ENCODE data around the gene NIPBL.
"Not testable (repeated sequence)": the region's sequence is repeated elsewhere in the genome, so short reads cannot be mapped to it uniquely, and the experiment has no call there.

Gene NIPBL

GRCh38 chr5:37054391-37054790 is 177.8 kb downstream of the NIPBL start:
- Histone ChIP-seq H3K4me3 (ENCODE audit: low read length) (no peak overlapping the region), H3K9ac (ENCODE audit: low read depth, low read length) (no peak overlapping the region), H3K4me1 (ENCODE audit: insufficient read depth, low read length) (no peaks in the 10 kb centered on the region), H3K27me3 (ENCODE audit: insufficient read depth, low read length) (no peaks in the 10 kb centered on the region), H3K36me3 (ENCODE audit: insufficient read depth, low read depth, low read length) (peaks cover 76% of the 10 kb centered on the region), H3K9me3 (ENCODE audit: insufficient read depth, low read depth, low read length) (no peaks in the 10 kb centered on the region), H3K27ac (ENCODE audit: low read length) (no peak overlapping the region)

GRCh38 chr5:37055383-37055990 is 178.9 kb downstream of the NIPBL start:
- no peak overlapping the region for H3K4me3 ChIP-seq (ENCODE audit: low read length)
- H3K27ac ChIP-seq (ENCODE audit: low read length) = no peak overlapping the region
- H3K9ac ChIP-seq (ENCODE audit: low read depth, low read length) = no peak overlapping the region
- no peaks in the 10 kb centered on the region for H3K9me3 ChIP-seq (ENCODE audit: insufficient read depth, low read depth, low read length)
- H3K36me3 ChIP-seq (ENCODE audit: insufficient read depth, low read depth, low read length) = peaks cover 74% of the 10 kb centered on the region
- H3K4me1 ChIP-seq (ENCODE audit: insufficient read depth, low read length) = no peaks in the 10 kb centered on the region
- no peaks in the 10 kb centered on the region for H3K27me3 ChIP-seq (ENCODE audit: insufficient read depth, low read length)

GRCh38 chr5:37056762-37057161 is 180.2 kb downstream of the NIPBL start:
- peaks cover 73% of the 10 kb centered on the region for H3K36me3 ChIP-seq (ENCODE audit: insufficient read depth, low read depth, low read length)
- H3K4me3 ChIP-seq (ENCODE audit: low read length) = no peak overlapping the region
- no peaks in the 10 kb centered on the region for H3K4me1 ChIP-seq (ENCODE audit: insufficient read depth, low read length)
- H3K9ac ChIP-seq (ENCODE audit: low read depth, low read length) = no peak overlapping the region
- H3K27ac ChIP-seq (ENCODE audit: low read length) = no peak overlapping the region
- no peaks in the 10 kb centered on the region for H3K9me3 ChIP-seq (ENCODE audit: insufficient read depth, low read depth, low read length)
- no peaks in the 10 kb centered on the region for H3K27me3 ChIP-seq (ENCODE audit: insufficient read depth, low read length)

GRCh38 chr5:37060030-37060429 is 183.5 kb downstream of the NIPBL start:
- H3K27me3 ChIP-seq (ENCODE audit: insufficient read depth, low read length) = no peaks in the 10 kb centered on the region
- no peaks in the 10 kb centered on the region for H3K9me3 ChIP-seq (ENCODE audit: insufficient read depth, low read depth, low read length)
- no peak overlapping the region for H3K9ac ChIP-seq (ENCODE audit: low read depth, low read length)
- H3K36me3 ChIP-seq (ENCODE audit: insufficient read depth, low read depth, low read length) = peaks cover 72% of the 10 kb centered on the region
- H3K4me3 ChIP-seq (ENCODE audit: low read length) = no peak overlapping the region
- H3K4me1 ChIP-seq (ENCODE audit: insufficient read depth, low read length) = no peaks in the 10 kb centered on the region
- no peak overlapping the region for H3K27ac ChIP-seq (ENCODE audit: low read length)

- H3K4me3 ChIP-seq (ENCODE audit: low read length) = no peak overlapping the region
- H3K9ac ChIP-seq (ENCODE audit: low read depth, low read length) = no peak overlapping the region
- no peak overlapping the region for H3K27ac ChIP-seq (ENCODE audit: low read length)
- H3K9me3 ChIP-seq (ENCODE audit: insufficient read depth, low read depth, low read length) = no peaks in the 10 kb centered on the region
- H3K36me3 ChIP-seq (ENCODE audit: insufficient read depth, low read depth, low read length) = peaks cover 57% of the 10 kb centered on the region
- no peaks in the 10 kb centered on the region for H3K4me1 ChIP-seq (ENCODE audit: insufficient read depth, low read length)
- no peaks in the 10 kb centered on the region for H3K27me3 ChIP-seq (ENCODE audit: insufficient read depth, low read length)
Measured at GRCh38 chr5:37063739-37064138, 187.2 kb downstream of the NIPBL start.

GRCh38 chr5:37064442-37064841 is 187.9 kb downstream of the NIPBL start:
- no peak overlapping the region for H3K9ac ChIP-seq (ENCODE audit: low read depth, low read length)
- no peaks in the 10 kb centered on the region for H3K4me1 ChIP-seq (ENCODE audit: insufficient read depth, low read length)
- no peaks in the 10 kb centered on the region for H3K27me3 ChIP-seq (ENCODE audit: insufficient read depth, low read length)
- H3K27ac ChIP-seq (ENCODE audit: low read length) = no peak overlapping the region
- H3K36me3 ChIP-seq (ENCODE audit: insufficient read depth, low read depth, low read length) = peaks cover 50% of the 10 kb centered on the region
- H3K4me3 ChIP-seq (ENCODE audit: low read length) = no peak overlapping the region
- H3K9me3 ChIP-seq (ENCODE audit: insufficient read depth, low read depth, low read length) = no peaks in the 10 kb centered on the region

GRCh38 chr5:37071487-37071886 is 194.9 kb downstream of the NIPBL start:
- no peaks in the 10 kb centered on the region for H3K4me1 ChIP-seq (ENCODE audit: insufficient read depth, low read length)
- no peaks in the 10 kb centered on the region for H3K36me3 ChIP-seq (ENCODE audit: insufficient read depth, low read depth, low read length)
- H3K9ac ChIP-seq (ENCODE audit: low read depth, low read length) = no peak overlapping the region
- no peak overlapping the region for H3K27ac ChIP-seq (ENCODE audit: low read length)
- H3K27me3 ChIP-seq (ENCODE audit: insufficient read depth, low read length) = no peaks in the 10 kb centered on the region
- no peaks in the 10 kb centered on the region for H3K9me3 ChIP-seq (ENCODE audit: insufficient read depth, low read depth, low read length)
- H3K4me3 ChIP-seq (ENCODE audit: low read length) = no peak overlapping the region

GRCh38 chr5:37071901-37072581 is 195.5 kb downstream of the NIPBL start:
- Histone ChIP-seq H3K27ac (ENCODE audit: low read length) (no peak overlapping the region), H3K9ac (ENCODE audit: low read depth, low read length) (no peak overlapping the region), H3K9me3 (ENCODE audit: insufficient read depth, low read depth, low read length) (no peaks in the 10 kb centered on the region), H3K4me1 (ENCODE audit: insufficient read depth, low read length) (no peaks in the 10 kb centered on the region), H3K4me3 (ENCODE audit: low read length) (no peak overlapping the region), H3K27me3 (ENCODE audit: insufficient read depth, low read length) (no peaks in the 10 kb centered on the region), H3K36me3 (ENCODE audit: insufficient read depth, low read depth, low read length) (no peaks in the 10 kb centered on the region)

- Histone ChIP-seq H3K27me3 (ENCODE audit: insufficient read depth, low read length) (no peaks in the 10 kb centered on the region; the same call in 1 of the 2 replicates), H3K9me3 (ENCODE audit: insufficient read depth, low read depth, low read length) (no peaks in the 10 kb centered on the region), H3K4me1 (ENCODE audit: insufficient read depth, low read length) (no peaks in the 10 kb centered on the region), H3K36me3 (ENCODE audit: insufficient read depth, low read depth, low read length) (no peaks in the 10 kb centered on the region), H3K27ac (ENCODE audit: low read length) (no peak overlapping the region), H3K4me3 (ENCODE audit: low read length) (no peak overlapping the region), H3K9ac (ENCODE audit: low read depth, low read length) (no peak overlapping the region)
Measured at GRCh38 chr5:37075399-37075950, 198.9 kb downstream of the NIPBL start.

- Histone ChIP-seq H3K9ac (ENCODE audit: low read depth, low read length) (no peak overlapping the region), H3K27me3 (ENCODE audit: insufficient read depth, low read length) (peaks cover under 1% of the 10 kb centered on the region), H3K27ac (ENCODE audit: low read length) (no peak overlapping the region), H3K4me1 (ENCODE audit: insufficient read depth, low read length) (no peaks in the 10 kb centered on the region), H3K9me3 (ENCODE audit: insufficient read depth, low read depth, low read length) (no peaks in the 10 kb centered on the region), H3K36me3 (ENCODE audit: insufficient read depth, low read depth, low read length) (no peaks in the 10 kb centered on the region), H3K4me3 (ENCODE audit: low read length) (no peak overlapping the region)
Measured at GRCh38 chr5:37077146-37077545, 200.6 kb downstream of the NIPBL start.

GRCh38 chr5:37080697-37081096 is 204.1 kb downstream of the NIPBL start:
- no peak overlapping the region for H3K9ac ChIP-seq (ENCODE audit: low read depth, low read length)
- peaks cover 36% of the 10 kb centered on the region for H3K27me3 ChIP-seq (ENCODE audit: insufficient read depth, low read length)
- no peak overlapping the region for H3K27ac ChIP-seq (ENCODE audit: low read length)

GRCh38 chr5:37082977-37083376 is 206.4 kb downstream of the NIPBL start:
- H3K36me3 ChIP-seq (ENCODE audit: insufficient read depth, low read depth, low read length); H3K27ac ChIP-seq (ENCODE audit: low read length): not testable (repeated sequence)
- H3K27me3 ChIP-seq (ENCODE audit: insufficient read depth, low read length) = peaks cover 59% of the 10 kb centered on the region

More at GRCh38 chr5:37080697-37081096, 204.1 kb downstream of the NIPBL start:
- Histone ChIP-seq H3K36me3 (ENCODE audit: insufficient read depth, low read depth, low read length) (no peaks in the 10 kb centered on the region), H3K4me3 (ENCODE audit: low read length) (no peak overlapping the region), H3K9me3 (ENCODE audit: insufficient read depth, low read depth, low read length) (no peaks in the 10 kb centered on the region; the same call in 1 of the 2 replicates), H3K4me1 (ENCODE audit: insufficient read depth, low read length) (no peaks in the 10 kb centered on the region)

More at GRCh38 chr5:37082977-37083376, 206.4 kb downstream of the NIPBL start:
- H3K9me3 ChIP-seq (ENCODE audit: insufficient read depth, low read depth, low read length); H3K4me1 ChIP-seq (ENCODE audit: insufficient read depth, low read length); H3K4me3 ChIP-seq (ENCODE audit: low read length); H3K9ac ChIP-seq (ENCODE audit: low read depth, low read length): not testable (repeated sequence)
